ENCODE results near the gene TSLP. TPM values are rescaled to one million over a fixed set of nuclear protein-coding genes. Genes with fewer than 3 reads are reported as not detected.

The TSLP gene
- total and polyA plus RNA-seq, 2 of the 8 experiments (the other 6 are each of a cell fraction or from before 2014, with no cell fraction given), result 0.39 to 1.9 TPM

GRCh38 chr5:111070272-111071134, 1.0 kb upstream of the TSLP start (continued):
- TF ChIP-seq JUND (IDR thresholded peaks at IDR 0.05; ENCODE audit: low read length) (no peak), CHD2 (IDR thresholded peaks at IDR 0.05; ENCODE audit: low read length) (no peak), SUZ12 (IDR thresholded peaks at IDR 0.05; ENCODE audit: low read length) (peak; percentile 81; the same call in 1 of the 2 replicates), RBBP5 (IDR thresholded peaks at IDR 0.05; ENCODE audit: borderline replicate concordance, low read depth, low read length) (peak; percentile 65), SAP30 (IDR thresholded peaks at IDR 0.05; ENCODE audit: insufficient read depth, insufficient replicate concordance, low read length) (no peak)
- TF ChIP-seq, protein P1, sequence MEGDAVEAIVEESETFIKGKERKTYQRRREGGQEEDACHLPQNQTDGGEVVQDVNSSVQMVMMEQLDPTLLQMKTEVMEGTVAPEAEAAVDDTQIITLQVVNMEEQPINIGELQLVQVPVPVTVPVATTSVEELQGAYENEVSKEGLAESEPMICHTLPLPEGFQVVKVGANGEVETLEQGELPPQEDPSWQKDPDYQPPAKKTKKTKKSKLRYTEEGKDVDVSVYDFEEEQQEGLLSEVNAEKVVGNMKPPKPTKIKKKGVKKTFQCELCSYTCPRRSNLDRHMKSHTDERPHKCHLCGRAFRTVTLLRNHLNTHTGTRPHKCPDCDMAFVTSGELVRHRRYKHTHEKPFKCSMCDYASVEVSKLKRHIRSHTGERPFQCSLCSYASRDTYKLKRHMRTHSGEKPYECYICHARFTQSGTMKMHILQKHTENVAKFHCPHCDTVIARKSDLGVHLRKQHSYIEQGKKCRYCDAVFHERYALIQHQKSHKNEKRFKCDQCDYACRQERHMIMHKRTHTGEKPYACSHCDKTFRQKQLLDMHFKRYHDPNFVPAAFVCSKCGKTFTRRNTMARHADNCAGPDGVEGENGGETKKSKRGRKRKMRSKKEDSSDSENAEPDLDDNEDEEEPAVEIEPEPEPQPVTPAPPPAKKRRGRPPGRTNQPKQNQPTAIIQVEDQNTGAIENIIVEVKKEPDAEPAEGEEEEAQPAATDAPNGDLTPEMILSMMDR (IDR thresholded peaks at IDR 0.05; ENCODE audit: control extremely low read depth in 1 of 3, insufficient read depth in 1 of 3, low read depth in 1 of 3, low read length in 3 of 3), result peak in 2 of 3 experiments; percentile 4 to 9; a peak in 1 of 4 replicates
- TF ChIP-seq, protein P2, sequence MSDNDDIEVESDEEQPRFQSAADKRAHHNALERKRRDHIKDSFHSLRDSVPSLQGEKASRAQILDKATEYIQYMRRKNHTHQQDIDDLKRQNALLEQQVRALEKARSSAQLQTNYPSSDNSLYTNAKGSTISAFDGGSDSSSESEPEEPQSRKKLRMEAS (IDR thresholded peaks at IDR 0.05), result peak; percentile 90
